Esophagus mucosa (tissue), 1 donor: ENCODE results near the gene GBE1. TPM values are rescaled to one million over a fixed set of nuclear protein-coding genes. Genes with fewer than 3 reads are reported as not detected.
"Not testable (repeated sequence)": the region's sequence is repeated elsewhere in the genome, so short reads cannot be mapped to it uniquely, and the experiment has no call there.

Experiments used
- ATAC-seq: fragments of 200-7000 bp; cut with Tn5 transposase; one replicate; pipeline ENCODE4 v1.9.1; 2020
- total RNA-seq: library from RNA; stranded (reverse); gene quantifications from one replicate; pipeline ENCODE4 v1.2.4, GENCODE V29; 2023
- donor health status: DM: yes; HTN: yes; CAD: no.

GBE1 gene
- total RNA-seq, 1 donor from 2014 or later, result 25.9 TPM

GRCh38 chr3:81752604-81753003, 8.8 kb downstream of the GBE1 start:
- ATAC-seq, result no peak

GRCh38 chr3:81749265-81749664, 12.2 kb downstream of the GBE1 start:
- no peak for ATAC-seq

- ATAC-seq, result not testable (repeated sequence)
Measured at GRCh38 chr3:81747280-81747679, 14.2 kb downstream of the GBE1 start.

GRCh38 chr3:81744366-81744765, 17.1 kb downstream of the GBE1 start:
- peak; percentile 49 for ATAC-seq

GRCh38 chr3:81743096-81744025, 18.1 kb downstream of the GBE1 start:
- ATAC-seq, result peak; percentile 57

- no peak for ATAC-seq
Measured at GRCh38 chr3:81742581-81742980, 18.9 kb downstream of the GBE1 start.

- ATAC-seq, result no peak
Measured at GRCh38 chr3:81741216-81741615, 20.2 kb downstream of the GBE1 start.

GRCh38 chr3:81740731-81741130, 20.7 kb downstream of the GBE1 start:
- ATAC-seq, result no peak

GRCh38 chr3:81735334-81735733, 26.1 kb downstream of the GBE1 start:
- no peak for ATAC-seq

- no peak for ATAC-seq
Measured at GRCh38 chr3:81734742-81735141, 26.7 kb downstream of the GBE1 start.

GRCh38 chr3:81732642-81733041, 28.8 kb downstream of the GBE1 start:
- ATAC-seq, result no peak

GRCh38 chr3:81728766-81729544, 32.5 kb downstream of the GBE1 start:
- no peak for ATAC-seq

- ATAC-seq, result no peak
Measured at GRCh38 chr3:81726735-81727134, 34.7 kb downstream of the GBE1 start.

- no peak for ATAC-seq
Measured at GRCh38 chr3:81726132-81726531, 35.3 kb downstream of the GBE1 start.

- ATAC-seq, result peak; percentile 70
Measured at GRCh38 chr3:81723732-81724313, 37.6 kb downstream of the GBE1 start.

GRCh38 chr3:81718311-81718710, 43.1 kb downstream of the GBE1 start:
- no peak for ATAC-seq

- no peak for ATAC-seq
Measured at GRCh38 chr3:81716870-81717509, 44.5 kb downstream of the GBE1 start.

GRCh38 chr3:81713031-81713430, 48.4 kb downstream of the GBE1 start:
- ATAC-seq, result peak; percentile 97

GRCh38 chr3:81709606-81710005, 51.8 kb downstream of the GBE1 start:
- no peak for ATAC-seq

GRCh38 chr3:81707996-81708395, 53.4 kb downstream of the GBE1 start:
- no peak for ATAC-seq

GRCh38 chr3:81702126-81702525, 59.3 kb downstream of the GBE1 start:
- no peak for ATAC-seq

- ATAC-seq, result no peak
Measured at GRCh38 chr3:81699536-81700320, 61.7 kb downstream of the GBE1 start.
